ENCODE results near the gene HDAC11. TPM values are rescaled to one million over a fixed set of nuclear protein-coding genes. Genes with fewer than 3 reads are reported as not detected.
"Not testable (repeated sequence)": the region's sequence is repeated elsewhere in the genome, so short reads cannot be mapped to it uniquely, and the experiment has no call there.

The HDAC11 gene, protein sequence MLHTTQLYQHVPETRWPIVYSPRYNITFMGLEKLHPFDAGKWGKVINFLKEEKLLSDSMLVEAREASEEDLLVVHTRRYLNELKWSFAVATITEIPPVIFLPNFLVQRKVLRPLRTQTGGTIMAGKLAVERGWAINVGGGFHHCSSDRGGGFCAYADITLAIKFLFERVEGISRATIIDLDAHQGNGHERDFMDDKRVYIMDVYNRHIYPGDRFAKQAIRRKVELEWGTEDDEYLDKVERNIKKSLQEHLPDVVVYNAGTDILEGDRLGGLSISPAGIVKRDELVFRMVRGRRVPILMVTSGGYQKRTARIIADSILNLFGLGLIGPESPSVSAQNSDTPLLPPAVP
- total RNA-seq: 1 to 10 TPM; 2.0 to 2.6 (median 2.3) TPM

DNA sequence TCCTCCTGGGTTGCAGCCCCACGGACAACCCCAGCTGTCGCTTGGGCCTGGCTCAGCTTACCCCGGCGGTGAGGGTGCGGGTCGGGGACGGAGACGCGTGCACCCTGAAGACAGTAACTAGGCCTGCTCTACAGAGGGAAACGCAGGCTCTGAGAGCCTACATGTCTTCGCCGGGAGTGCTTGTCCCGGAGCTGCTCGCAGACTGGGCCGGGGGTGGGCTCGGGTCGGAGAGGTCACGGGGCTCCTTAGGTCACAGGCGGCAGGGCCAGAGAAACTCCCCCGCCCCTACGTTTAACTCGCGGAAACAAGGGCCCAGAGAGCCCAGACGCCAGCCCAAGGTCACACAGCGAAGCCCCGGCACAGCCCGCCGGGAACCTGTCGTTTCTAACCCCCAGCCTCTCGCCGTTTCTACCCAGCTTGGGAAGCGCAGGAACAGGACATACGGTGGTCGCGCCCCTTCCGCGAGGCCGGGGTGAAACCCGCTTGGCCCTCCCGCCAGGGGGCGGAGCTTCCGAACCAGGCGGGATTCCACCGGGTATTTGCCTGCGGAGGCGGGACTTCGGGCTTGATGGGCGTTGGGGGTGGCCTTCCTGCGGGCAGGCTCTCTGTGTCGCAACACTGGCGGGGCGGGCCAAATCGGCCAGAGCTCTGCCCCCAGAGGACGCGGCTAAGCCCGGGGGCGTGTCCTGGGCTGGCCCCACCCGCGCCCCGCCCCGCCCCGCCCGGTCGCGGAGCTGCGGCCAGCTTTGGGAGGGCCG is at the start of gene HDAC11:
Gene HDAC11 (plus strand): TSS at position 725 of the 758 bp plus-strand sequence. CDS start 42 bp downstream, outside the sequence.
- Mint-ChIP-seq H3K36me3 (ENCODE audit: insufficient read depth) (no peaks in the 10 kb centered on the region), H3K4me1 (ENCODE audit: low read depth) (peaks cover 13% of the 10 kb centered on the region), H3K4me3 (peak within 1 kb of the TSS; percentile 89), H3K9me3 (no peaks in the 10 kb centered on the region), H3K27me3 (ENCODE audit: low read depth) (no peaks in the 10 kb centered on the region)
- DNase-seq: peak; percentile 95
- ATAC-seq: peak; percentile 97

- ATAC-seq; H3K36me3 Mint-ChIP-seq (ENCODE audit: insufficient read depth); H3K4me3 Mint-ChIP-seq; H3K9me3 Mint-ChIP-seq; H3K27me3 Mint-ChIP-seq (ENCODE audit: low read depth); DNase-seq: not testable (repeated sequence)
- peaks cover 26% of the 10 kb centered on the region for H3K4me1 Mint-ChIP-seq (ENCODE audit: low read depth)
Measured at GRCh38 chr3:13430411-13430875, 49.7 kb upstream of the HDAC11 start.

DNA sequence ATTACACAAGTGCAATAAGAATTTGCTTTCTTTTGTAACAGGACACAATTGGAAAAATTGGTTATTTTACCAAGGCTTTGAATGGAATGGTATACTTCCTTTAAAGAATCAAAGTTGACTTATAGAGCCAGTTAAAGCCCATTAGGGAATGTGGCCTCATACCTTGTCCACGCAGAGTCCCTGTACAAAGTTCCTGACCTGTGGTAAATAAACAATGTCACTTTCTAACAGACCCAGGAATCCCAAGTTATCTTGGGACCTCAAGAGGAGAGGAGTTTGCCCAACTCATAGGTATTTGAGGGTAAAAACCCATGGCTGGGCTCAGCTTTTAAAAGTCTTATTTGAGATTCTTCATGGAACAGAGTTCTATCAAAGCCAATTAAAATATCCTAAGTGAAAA is 48.0 kb upstream of the HDAC11 start:
- no peak overlapping the region for H3K4me3 Mint-ChIP-seq
- H3K9me3 Mint-ChIP-seq: no peaks in the 10 kb centered on the region
- DNase-seq (no peak), ATAC-seq (no peak)
- H3K4me1 Mint-ChIP-seq (ENCODE audit: low read depth): peaks cover 20% of the 10 kb centered on the region
- H3K27me3 Mint-ChIP-seq (ENCODE audit: low read depth): no peaks in the 10 kb centered on the region
- H3K36me3 Mint-ChIP-seq (ENCODE audit: insufficient read depth): no peaks in the 10 kb centered on the region

GRCh38 chr3:13433912-13434311 is 46.2 kb upstream of the HDAC11 start:
- Mint-ChIP-seq H3K4me3 (no peak overlapping the region), H3K36me3 (ENCODE audit: insufficient read depth) (no peaks in the 10 kb centered on the region), H3K27me3 (ENCODE audit: low read depth) (peaks cover 4% of the 10 kb centered on the region), H3K9me3 (no peaks in the 10 kb centered on the region), H3K4me1 (ENCODE audit: low read depth) (peaks cover 9% of the 10 kb centered on the region)
- ATAC-seq: no peak
- no peak for DNase-seq

GRCh38 chr3:13436213-13436612 is 43.9 kb upstream of the HDAC11 start:
- not testable (repeated sequence) for H3K36me3 Mint-ChIP-seq (ENCODE audit: insufficient read depth); ATAC-seq; H3K4me1 Mint-ChIP-seq (ENCODE audit: low read depth); H3K4me3 Mint-ChIP-seq; H3K27me3 Mint-ChIP-seq (ENCODE audit: low read depth); DNase-seq; H3K9me3 Mint-ChIP-seq

DNA sequence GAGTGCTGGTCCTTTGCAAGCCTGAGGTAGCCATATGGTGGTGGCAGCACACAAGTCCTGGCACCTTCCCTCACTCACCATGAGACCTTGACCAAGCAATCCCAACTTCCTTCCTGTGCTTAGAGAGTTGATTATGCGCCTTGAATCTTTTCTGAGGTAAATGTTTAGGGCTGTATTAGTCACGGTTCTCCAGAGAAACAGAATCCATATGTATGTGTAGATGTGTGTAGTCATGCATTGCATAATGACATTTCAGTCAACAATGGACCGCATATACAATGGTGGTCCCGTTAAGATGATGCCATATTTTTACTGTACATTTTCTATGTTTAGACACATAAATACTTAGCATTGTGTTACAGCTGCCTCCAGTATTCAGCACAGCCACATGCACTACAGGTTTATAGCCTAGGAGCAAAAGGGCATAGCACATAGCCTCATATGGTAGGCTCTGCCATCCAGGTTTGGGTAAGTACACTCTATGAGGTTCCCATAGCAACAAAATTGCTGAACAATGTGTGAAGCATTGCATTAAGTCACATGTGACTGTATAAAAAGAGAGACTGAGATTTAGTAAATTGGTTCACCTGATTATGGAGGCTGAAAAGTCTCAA is 39.8 kb upstream of the HDAC11 start:
- Mint-ChIP-seq H3K4me1 (ENCODE audit: low read depth) (no peaks in the 10 kb centered on the region), H3K4me3 (no peak overlapping the region), H3K9me3 (no peaks in the 10 kb centered on the region), H3K27me3 (ENCODE audit: low read depth) (peaks cover 4% of the 10 kb centered on the region), H3K36me3 (ENCODE audit: insufficient read depth) (no peaks in the 10 kb centered on the region)
- ATAC-seq (no peak), DNase-seq (no peak)

DNA sequence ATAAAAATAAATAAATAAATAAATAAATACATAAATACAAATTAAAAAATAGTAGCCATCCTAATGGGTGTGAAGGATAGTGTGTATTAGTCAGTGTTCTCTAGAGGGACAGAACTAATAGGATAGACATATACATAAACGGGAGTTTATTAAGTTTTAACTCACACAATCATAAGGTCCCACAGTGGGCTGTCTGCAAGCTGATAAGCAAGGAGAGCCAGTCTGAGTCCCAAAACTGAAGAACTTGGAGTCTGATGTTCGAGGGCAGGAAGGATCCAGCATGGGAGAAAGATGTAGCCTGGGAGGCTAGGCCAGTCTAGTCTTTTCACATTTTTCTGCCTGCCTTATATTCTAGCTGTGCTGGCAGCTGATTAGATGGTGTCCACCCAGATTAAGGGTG is 37.2 kb upstream of the HDAC11 start:
- not testable (repeated sequence) for H3K27me3 Mint-ChIP-seq (ENCODE audit: low read depth); DNase-seq; ATAC-seq; H3K36me3 Mint-ChIP-seq (ENCODE audit: insufficient read depth); H3K4me1 Mint-ChIP-seq (ENCODE audit: low read depth); H3K4me3 Mint-ChIP-seq; H3K9me3 Mint-ChIP-seq

DNA sequence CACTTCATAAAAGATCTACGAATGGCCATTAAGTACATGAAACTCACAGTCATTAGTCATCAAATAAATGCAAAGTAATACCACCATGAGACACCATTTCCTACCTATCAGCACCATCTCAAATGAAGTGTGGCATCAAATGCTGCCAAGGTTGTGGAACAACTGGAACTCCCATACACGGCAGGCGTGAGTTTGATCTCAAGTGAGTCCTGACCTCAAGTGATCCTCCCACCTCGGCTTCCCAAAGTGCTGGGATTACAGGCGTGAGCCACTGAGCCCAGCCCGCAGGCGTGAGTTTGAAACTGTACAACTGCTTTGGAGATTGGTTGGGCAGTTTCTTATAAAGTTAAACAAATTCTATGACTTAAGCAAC is 28.8 kb upstream of the HDAC11 start:
- ATAC-seq (peak; percentile 58 to 71), DNase-seq (peak; percentile 14)
- Mint-ChIP-seq H3K36me3 (ENCODE audit: insufficient read depth) (no peaks in the 10 kb centered on the region), H3K27me3 (ENCODE audit: low read depth) (no peaks in the 10 kb centered on the region), H3K4me1 (ENCODE audit: low read depth) (peaks cover 18% of the 10 kb centered on the region), H3K9me3 (no peaks in the 10 kb centered on the region), H3K4me3 (peak overlapping the region; percentile 83)

DNA sequence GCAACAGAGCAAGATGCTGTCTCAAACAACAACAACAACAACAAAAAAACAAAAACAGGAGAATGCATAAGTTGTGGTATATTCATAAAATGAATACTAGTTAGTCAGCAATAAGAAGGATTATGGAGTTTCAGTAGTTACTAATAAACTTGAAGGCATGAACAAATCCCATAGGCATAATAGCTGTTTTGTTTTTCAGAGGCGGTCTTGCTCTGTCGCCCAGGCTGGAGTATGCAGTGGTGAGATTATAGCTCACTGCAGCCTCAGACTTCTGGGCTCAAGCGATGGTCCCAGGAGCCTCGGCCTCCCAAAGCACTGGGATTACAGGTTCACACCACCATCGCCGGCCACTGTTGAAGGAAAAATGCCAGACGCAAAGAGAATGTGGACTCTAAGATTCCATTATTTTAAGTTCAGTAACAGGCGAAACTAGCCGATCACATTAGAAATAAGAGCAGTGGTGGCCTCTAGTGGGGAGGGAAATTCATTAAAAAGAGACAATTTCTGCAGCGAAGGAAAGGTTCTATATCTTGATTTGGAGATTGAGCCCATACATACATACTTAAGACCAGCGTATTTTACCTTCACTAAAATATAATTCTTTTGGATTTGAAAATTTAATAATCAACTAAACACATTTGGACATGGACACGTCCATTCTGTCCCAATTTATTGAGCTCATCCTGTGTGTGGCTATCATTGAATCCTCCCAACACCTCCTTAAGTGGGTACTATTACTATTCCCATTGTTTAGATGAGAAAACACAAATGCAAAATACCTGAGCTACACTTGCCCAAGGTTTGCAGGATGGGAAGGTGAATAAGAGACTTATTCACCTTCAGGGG is 27.4 kb upstream of the HDAC11 start:
- DNase-seq (peak; percentile 18), ATAC-seq (peak in 1 of 2 donors; percentile 18)
- Mint-ChIP-seq H3K4me1 (ENCODE audit: low read depth) (peaks cover 18% of the 10 kb centered on the region), H3K36me3 (ENCODE audit: insufficient read depth) (no peaks in the 10 kb centered on the region), H3K4me3 (peak overlapping the region; percentile 83), H3K9me3 (no peaks in the 10 kb centered on the region), H3K27me3 (ENCODE audit: low read depth) (no peaks in the 10 kb centered on the region)

DNA sequence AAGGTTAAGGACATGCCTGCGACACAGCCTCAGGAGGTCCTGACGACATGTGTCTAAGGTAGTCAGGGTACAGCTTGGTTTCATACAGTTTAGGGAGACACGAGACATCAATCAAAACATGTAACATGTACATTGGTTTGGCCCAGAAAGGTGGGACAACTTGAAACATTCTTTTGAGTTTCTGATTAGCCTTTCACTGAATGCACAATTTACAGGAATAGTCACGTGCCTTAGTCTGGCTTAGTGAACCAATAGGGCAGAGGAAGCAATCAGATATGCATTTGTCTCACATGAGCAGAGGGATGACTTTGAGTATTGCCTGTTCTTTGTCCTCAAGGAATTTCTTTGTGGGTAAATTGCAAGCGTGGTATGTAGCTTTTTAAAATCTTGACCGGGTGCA is 24.5 kb upstream of the HDAC11 start:
- Mint-ChIP-seq H3K27me3 (ENCODE audit: low read depth) (no peaks in the 10 kb centered on the region), H3K36me3 (ENCODE audit: insufficient read depth) (no peaks in the 10 kb centered on the region), H3K9me3 (no peaks in the 10 kb centered on the region), H3K4me1 (ENCODE audit: low read depth) (peaks cover 16% of the 10 kb centered on the region), H3K4me3 (no peak overlapping the region)
- ATAC-seq: no peak
- no peak for DNase-seq

DNA sequence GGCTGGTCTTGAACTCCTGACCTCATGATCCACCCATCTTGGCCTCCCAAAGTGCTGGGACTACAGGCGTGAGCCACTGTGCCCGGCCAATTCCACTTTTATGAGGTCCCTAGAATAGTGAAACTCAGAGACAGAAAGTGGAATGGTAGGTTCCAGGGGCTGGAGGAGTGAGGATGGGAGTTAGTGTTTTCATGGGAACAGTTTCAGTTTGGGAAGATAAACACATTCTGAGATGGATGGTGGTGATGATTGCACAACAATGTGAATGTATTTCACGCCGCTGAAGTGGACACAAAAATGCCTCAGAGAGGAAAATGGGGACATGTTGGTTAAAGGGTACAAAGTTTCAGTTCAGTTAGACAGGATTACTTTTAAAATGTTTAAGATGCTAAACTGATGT is 22.5 kb upstream of the HDAC11 start:
- ATAC-seq (no peak), DNase-seq (no peak)
- H3K4me3 Mint-ChIP-seq: no peak overlapping the region
- H3K9me3 Mint-ChIP-seq: no peaks in the 10 kb centered on the region
- H3K4me1 Mint-ChIP-seq (ENCODE audit: low read depth): peaks cover 2% of the 10 kb centered on the region
- H3K36me3 Mint-ChIP-seq (ENCODE audit: insufficient read depth): no peaks in the 10 kb centered on the region
- H3K27me3 Mint-ChIP-seq (ENCODE audit: low read depth): peaks cover 3% of the 10 kb centered on the region

DNA sequence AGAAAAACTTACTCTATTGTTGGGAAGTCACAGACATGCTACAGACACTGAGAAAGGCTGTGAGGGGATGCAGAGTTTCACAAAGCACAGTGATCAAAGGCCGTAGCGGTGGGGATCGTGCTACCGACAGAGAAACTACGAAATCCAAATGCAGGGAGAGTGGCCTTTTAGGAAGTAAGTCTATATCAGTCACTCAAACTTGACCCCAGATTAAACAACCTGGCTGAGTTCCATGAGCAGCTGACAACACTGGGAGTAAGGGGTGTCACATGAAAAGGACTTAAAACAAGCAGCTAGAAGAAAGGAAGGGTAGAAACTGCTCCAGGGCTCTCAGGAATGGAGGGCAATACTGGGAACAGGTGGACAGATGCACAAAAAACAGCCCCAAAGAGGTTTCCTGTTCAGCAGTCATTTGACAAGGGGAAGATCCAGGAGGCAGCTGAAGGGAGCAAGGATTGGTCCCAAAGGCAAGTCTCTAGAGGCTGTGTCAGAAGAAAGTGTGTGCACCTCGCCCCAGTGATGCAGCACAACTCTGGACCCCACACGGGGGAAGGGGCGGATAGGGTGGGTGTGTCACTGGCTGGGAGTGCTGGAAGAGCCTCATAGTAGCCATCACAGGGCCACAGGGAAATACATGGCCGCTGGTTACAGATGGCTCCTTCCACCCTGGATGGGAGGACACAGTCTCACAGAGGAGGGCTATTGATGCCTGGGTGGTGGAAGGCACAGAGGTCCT is 20.3 kb upstream of the HDAC11 start:
- H3K9me3 Mint-ChIP-seq: no peaks in the 10 kb centered on the region
- H3K4me3 Mint-ChIP-seq: no peak overlapping the region
- ATAC-seq: no peak
- peaks cover 5% of the 10 kb centered on the region for H3K27me3 Mint-ChIP-seq (ENCODE audit: low read depth)
- no peaks in the 10 kb centered on the region for H3K36me3 Mint-ChIP-seq (ENCODE audit: insufficient read depth)
- DNase-seq: no peak
- no peaks in the 10 kb centered on the region for H3K4me1 Mint-ChIP-seq (ENCODE audit: low read depth)

GRCh38 chr3:13460341-13460736 is 19.8 kb upstream of the HDAC11 start:
- ATAC-seq (no peak), DNase-seq (no peak)
- Mint-ChIP-seq H3K36me3 (ENCODE audit: insufficient read depth) (no peaks in the 10 kb centered on the region), H3K9me3 (no peaks in the 10 kb centered on the region), H3K27me3 (ENCODE audit: low read depth) (peaks cover 8% of the 10 kb centered on the region), H3K4me1 (ENCODE audit: low read depth) (no peaks in the 10 kb centered on the region), H3K4me3 (no peak overlapping the region)

Measured in activated T-cell treated with anti-CD3 and anti-CD28 coated beads, Interleukin-2, amount 50 U/mL, for 4 hours (primary cell).